BJ (cell line): Measurements from ENCODE around the gene ANKRD49. TPM values are rescaled to one million over a fixed set of nuclear protein-coding genes. Genes with fewer than 3 reads are reported as not detected.

Experiments used
- CTCF ChIA-PET: fragments of 350-600 bp; formaldehyde crosslinking; extraction: SDS; loops from one replicate; lab custom pipeline; 2021; ENCODE audit warnings: antibody characterized with exemption, inconsistent platforms; lab: Yijun Ruan, JAX
- POLR2A ChIA-PET: fragments of 300-600 bp; sonication (Branson Sonifier 250); formaldehyde crosslinking; extraction: SDS; loops from one replicate; lab custom pipeline; 2021; ENCODE audit warnings: antibody characterized with exemption; lab: Charles Lee
- DNase-seq: peaks from one replicate; pipeline ENCODE4 v3.0.0-alpha.2; 2011; ENCODE audit warnings: low read depth
- H3K27me3 ChIP-seq: 2 replicates; pipeline ENCODE4 v1.6.0; 2011; ENCODE audit warnings: low read length; ENCODE audit not compliant: control insufficient read depth, insufficient read depth
- H3K36me3 ChIP-seq: 2 replicates; pipeline ENCODE4 v1.5.1; 2011; ENCODE audit warnings: low read length; ENCODE audit not compliant: control insufficient read depth, insufficient read depth
- H3K4me3 ChIP-seq: 2 replicates; pipeline ENCODE4 v1.5.1; 2011; ENCODE audit warnings: low read depth, mild to moderate bottlenecking, control low read depth, low read length
- polyA plus RNA-seq: library from polyadenylated mRNA; depleted of rRNA; stranded (reverse); fragments of >200 nt; gene quantifications from 2 replicates; pipeline ENCODE4 v1.2.3, GENCODE V29; 2011
- TF ChIP-seq, protein P1 (sequence below): IDR thresholded peaks from 2 replicates; pipeline ENCODE4 v1.5.1; 2011; ENCODE audit warnings: low read depth, mild to moderate bottlenecking, control low read depth, inconsistent platforms, low read length, moderate library complexity; ENCODE audit not compliant: insufficient read depth

Gene ANKRD49
- polyA plus RNA-seq, 1 experiment: 8.1 TPM

DNA sequence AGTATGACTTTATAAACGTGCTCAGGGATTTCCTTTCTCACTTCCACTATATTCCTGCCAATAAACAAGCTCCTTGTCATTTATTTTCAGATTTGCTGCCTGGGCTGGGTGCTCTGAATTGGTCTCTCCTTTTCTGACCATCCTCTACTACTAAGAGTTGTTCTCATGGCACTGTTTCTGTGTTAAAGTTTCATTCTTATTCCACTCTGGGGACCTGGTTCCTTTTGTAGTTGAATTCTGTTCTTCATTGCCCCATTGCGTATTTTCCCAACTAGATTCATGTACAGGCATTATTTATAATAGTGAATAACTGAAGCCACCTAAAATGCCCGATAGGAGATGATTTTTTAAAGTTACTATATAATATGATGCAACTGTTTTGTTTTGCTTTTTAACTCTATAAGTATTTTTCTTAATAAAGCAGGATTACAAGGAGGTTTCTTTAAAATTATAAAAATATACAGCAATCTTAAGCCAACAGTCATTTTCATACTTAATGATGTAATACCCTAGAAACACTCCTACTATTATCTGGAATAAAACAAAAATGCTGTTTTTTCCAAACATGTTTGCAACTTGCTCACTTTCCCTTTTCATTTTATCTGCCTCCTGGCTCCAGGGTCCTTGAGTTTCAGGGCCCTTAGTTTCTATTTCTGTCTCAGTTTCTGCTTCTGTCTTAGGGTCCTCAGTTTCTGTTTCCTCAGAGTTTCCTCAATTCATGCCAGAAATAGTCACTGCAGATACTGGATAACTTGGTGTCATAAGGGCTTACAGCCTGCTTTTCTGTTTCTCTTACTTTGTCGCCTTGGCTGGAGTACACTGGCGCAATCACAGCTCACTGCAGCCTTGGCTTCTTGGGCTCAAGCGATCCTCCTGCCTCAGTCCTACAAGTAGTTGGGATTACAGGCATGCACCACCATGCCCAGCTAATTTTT is 40.2 kb downstream of the ANKRD49 start:
- Histone ChIP-seq H3K27me3 (no peaks in the 10 kb centered on the region; the same call in 1 of the 2 replicates), H3K36me3 (no peaks in the 10 kb centered on the region), H3K4me3 (no peak overlapping the region)
- CTCF ChIA-PET: interaction anchor here (1.6 to 3.0 kb wide), 2 partner anchors 11 to 13 kb away, joined by 9 to 12 read pairs; no protein-coding TSS in a partner anchor
- POLR2A ChIA-PET: no interaction called here
- TF ChIP-seq, protein P1, sequence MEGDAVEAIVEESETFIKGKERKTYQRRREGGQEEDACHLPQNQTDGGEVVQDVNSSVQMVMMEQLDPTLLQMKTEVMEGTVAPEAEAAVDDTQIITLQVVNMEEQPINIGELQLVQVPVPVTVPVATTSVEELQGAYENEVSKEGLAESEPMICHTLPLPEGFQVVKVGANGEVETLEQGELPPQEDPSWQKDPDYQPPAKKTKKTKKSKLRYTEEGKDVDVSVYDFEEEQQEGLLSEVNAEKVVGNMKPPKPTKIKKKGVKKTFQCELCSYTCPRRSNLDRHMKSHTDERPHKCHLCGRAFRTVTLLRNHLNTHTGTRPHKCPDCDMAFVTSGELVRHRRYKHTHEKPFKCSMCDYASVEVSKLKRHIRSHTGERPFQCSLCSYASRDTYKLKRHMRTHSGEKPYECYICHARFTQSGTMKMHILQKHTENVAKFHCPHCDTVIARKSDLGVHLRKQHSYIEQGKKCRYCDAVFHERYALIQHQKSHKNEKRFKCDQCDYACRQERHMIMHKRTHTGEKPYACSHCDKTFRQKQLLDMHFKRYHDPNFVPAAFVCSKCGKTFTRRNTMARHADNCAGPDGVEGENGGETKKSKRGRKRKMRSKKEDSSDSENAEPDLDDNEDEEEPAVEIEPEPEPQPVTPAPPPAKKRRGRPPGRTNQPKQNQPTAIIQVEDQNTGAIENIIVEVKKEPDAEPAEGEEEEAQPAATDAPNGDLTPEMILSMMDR: no peak
- no peak for DNase-seq

DNA sequence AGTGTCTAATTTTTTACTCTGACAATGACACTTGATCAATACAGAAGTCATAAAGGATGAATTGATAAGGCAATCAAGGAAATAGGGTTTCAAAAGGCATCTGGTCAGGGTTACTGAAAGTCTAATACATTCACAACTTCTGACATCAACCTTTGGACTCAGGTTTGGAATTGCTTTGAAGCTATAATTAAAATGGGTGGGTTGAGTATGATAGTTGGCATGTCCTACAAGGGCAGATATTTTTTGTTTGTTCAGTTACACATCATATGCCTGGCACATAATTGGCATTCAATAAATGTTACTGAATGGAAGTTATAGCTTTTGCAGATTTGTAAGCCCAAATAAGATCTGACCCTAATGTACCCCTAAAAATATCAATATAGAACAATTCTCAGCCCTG is 42.6 kb downstream of the ANKRD49 start:
- DNase-seq: no peak
- Histone ChIP-seq H3K4me3 (no peak overlapping the region), H3K27me3 (no peaks in the 10 kb centered on the region; the same call in 1 of the 2 replicates), H3K36me3 (no peaks in the 10 kb centered on the region)
- ChIA-PET POLR2A (no interaction called here), CTCF (interaction anchor here (0.8 to 1.1 kb wide), 3 partner anchors 10 to 17 kb away, joined by 3 read pairs; no protein-coding TSS in a partner anchor)
- TF ChIP-seq, protein P1: no peak

DNA sequence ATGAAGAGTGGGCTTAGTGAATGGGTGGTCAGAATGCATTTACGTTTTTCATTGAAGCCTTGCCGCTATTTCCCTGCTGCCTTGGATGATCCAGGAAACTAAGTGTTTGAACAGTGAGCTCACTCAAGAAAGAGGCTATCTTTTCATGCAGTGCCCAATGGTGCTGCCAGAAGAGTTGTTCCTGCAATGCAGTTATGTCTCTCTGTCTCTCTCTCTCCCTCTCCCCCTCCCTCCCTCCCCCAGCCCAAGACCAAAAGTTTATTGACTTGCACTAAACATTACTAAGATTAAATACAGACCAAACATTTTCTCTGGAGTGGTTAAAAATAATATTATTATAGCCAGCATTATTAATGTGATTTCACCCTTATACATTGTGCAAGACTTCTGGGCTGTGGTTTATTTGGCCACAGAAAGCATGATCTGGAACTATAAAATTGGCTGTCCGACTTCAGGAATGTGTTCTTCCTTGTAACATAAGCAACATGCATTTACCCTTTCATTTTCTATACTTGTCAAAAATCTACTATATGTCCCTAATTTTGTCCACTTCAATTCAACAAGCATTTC is 43.3 kb downstream of the ANKRD49 start:
- H3K36me3 ChIP-seq: no peaks in the 10 kb centered on the region
- no peak overlapping the region for H3K4me3 ChIP-seq
- CTCF ChIA-PET: interaction anchor here (0.7 to 1.1 kb wide), 4 partner anchors 10 to 31 kb away, joined by 3 read pairs; no protein-coding TSS in a partner anchor
- POLR2A ChIA-PET: no interaction called here
- peak; percentile 25 for DNase-seq
- TF ChIP-seq, protein P1: no peak
- H3K27me3 ChIP-seq: no peaks in the 10 kb centered on the region; the same call in 1 of the 2 replicates

DNA sequence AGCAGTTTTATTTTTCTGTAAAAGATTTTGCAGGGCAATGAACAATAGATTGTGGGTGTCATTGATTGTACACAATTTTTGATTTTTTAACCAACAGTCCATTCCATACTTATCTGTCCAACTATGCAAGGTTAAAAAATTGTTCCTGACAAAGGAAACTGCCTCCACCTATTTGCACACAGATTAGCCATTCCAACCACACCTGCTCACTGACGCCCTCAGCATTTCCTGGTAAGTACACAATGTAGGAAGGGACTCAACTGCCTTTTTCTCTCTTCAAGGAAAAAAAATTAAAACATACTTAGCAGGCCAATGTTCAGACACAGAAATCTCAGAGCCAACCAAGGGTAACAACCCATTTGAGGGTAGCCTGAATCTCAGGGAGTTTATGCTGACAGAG is 45.6 kb downstream of the ANKRD49 start:
- Histone ChIP-seq H3K36me3 (no peaks in the 10 kb centered on the region), H3K4me3 (no peak overlapping the region), H3K27me3 (no peaks in the 10 kb centered on the region; the same call in 1 of the 2 replicates)
- TF ChIP-seq, protein P1: no peak
- ChIA-PET POLR2A (no interaction called here), CTCF (interaction anchor here (0.8 to 1.0 kb wide), 2 partner anchors 16 to 18 kb away, joined by 3 to 5 read pairs; no protein-coding TSS in a partner anchor)
- DNase-seq: no peak
